ENCODE measurements around the gene FARP2.

GRCh38 chr2:241359481-241360045, 3.5 kb downstream of the FARP2 start:
- TF ChIP-seq CTCF (IDR thresholded peaks at IDR 0.05) = no peak
- no peak for TF ChIP-seq POLR2A (IDR thresholded peaks at IDR 0.05)

Measured in heart left ventricle (tissue), 13 donors.